Endometrial microvascular endothelial cells (primary cell): ENCODE data around the gene BNIPL. TPM values are rescaled to one million over a fixed set of nuclear protein-coding genes. Genes with fewer than 3 reads are reported as not detected.

Experiments
- in situ Hi-C: cut with HindIII; loops from 2 replicates; pipeline ENCODE4 v1.10.0; 2017; ENCODE audit warnings: low sequenced_read_pairs, low pct_unique_long_range_greater_than_20kb; ENCODE audit errors: inconsistent ontology term
- total RNA-seq: library from RNA; depleted of rRNA; stranded (reverse); fragments of >200 nt; gene quantifications from one replicate; pipeline ENCODE4 v1.2.3, GENCODE V29; 2015; ENCODE audit errors: inconsistent ontology term

The BNIPL gene
- not detected for total RNA-seq

- in situ Hi-C loops, result no loop called here
Observed at GRCh38 chr1:151036356-151036755, at the start of gene BNIPL. TSS of gene BNIPL (plus strand) at chr1:151036586. CDS start at chr1:151036726, 140 bp downstream.

GRCh38 chr1:150987924-150988323 is 48.5 kb upstream of the BNIPL start:
- in situ Hi-C loops, result no loop called here

GRCh38 chr1:150992626-150993025 is 43.8 kb upstream of the BNIPL start:
- in situ Hi-C loops, result no loop called here

- in situ Hi-C loops, result no loop called here
Observed at GRCh38 chr1:150994248-150994647, 42.1 kb upstream of the BNIPL start.

- in situ Hi-C loops, result no loop called here
Observed at GRCh38 chr1:150995460-150995859, 40.9 kb upstream of the BNIPL start.

- in situ Hi-C loops, result no loop called here
Observed at GRCh38 chr1:150995896-150996295, 40.5 kb upstream of the BNIPL start.

GRCh38 chr1:150997126-150997872 is 39.1 kb upstream of the BNIPL start:
- in situ Hi-C loops, result no loop called here

- in situ Hi-C loops, result no loop called here
Observed at GRCh38 chr1:150997949-150998348, 38.4 kb upstream of the BNIPL start.

- in situ Hi-C loops, result no loop called here
Observed at GRCh38 chr1:150999051-150999674, 37.2 kb upstream of the BNIPL start.

GRCh38 chr1:150999926-151000325 is 36.5 kb upstream of the BNIPL start:
- in situ Hi-C loops, result no loop called here

- in situ Hi-C loops, result no loop called here
Observed at GRCh38 chr1:151000408-151000807, 36.0 kb upstream of the BNIPL start.

- in situ Hi-C loops, result no loop called here
Observed at GRCh38 chr1:151001602-151002001, 34.8 kb upstream of the BNIPL start.

GRCh38 chr1:151002051-151002450 is 34.3 kb upstream of the BNIPL start:
- in situ Hi-C loops, result no loop called here

- in situ Hi-C loops, result no loop called here
Observed at GRCh38 chr1:151002611-151003010, 33.8 kb upstream of the BNIPL start.

- in situ Hi-C loops, result no loop called here
Observed at GRCh38 chr1:151003180-151003579, 33.2 kb upstream of the BNIPL start.

GRCh38 chr1:151005729-151006319 is 30.6 kb upstream of the BNIPL start:
- in situ Hi-C loops, result no loop called here

GRCh38 chr1:151006327-151007052 is 29.9 kb upstream of the BNIPL start, which contains the start of gene MINDY1:
TSS of gene MINDY1 (minus strand) at chr1:151006902. CDS start at chr1:151002617, 4,285 bp downstream.
- in situ Hi-C loops, result no loop called here

GRCh38 chr1:151007853-151008243 is 28.5 kb upstream of the BNIPL start:
- in situ Hi-C loops, result no loop called here
